Osteocyte (in vitro differentiated cells): ENCODE results near the gene CNOT6. TPM values are rescaled to one million over a fixed set of nuclear protein-coding genes. Genes with fewer than 3 reads are reported as not detected.

ENCODE experiments used
- DNase-seq: peaks from one replicate; pipeline ENCODE4 v3.0.0; 2021; ENCODE audit warnings: mixed read lengths; ENCODE audit not compliant: unreplicated experiment; ENCODE audit errors: extremely low spot score
- H3K27ac Mint-ChIP-seq: one replicate; pipeline ENCODE4 v1.8.0; 2021; ENCODE audit warnings: mild to moderate bottlenecking, mixed read lengths; ENCODE audit not compliant: unreplicated experiment
- H3K27me3 Mint-ChIP-seq: one replicate; pipeline ENCODE4 v1.8.0; 2021; ENCODE audit warnings: mixed read lengths; ENCODE audit not compliant: unreplicated experiment
- H3K36me3 Mint-ChIP-seq: one replicate; pipeline ENCODE4 v1.8.0; 2021; ENCODE audit warnings: mixed read lengths; ENCODE audit not compliant: unreplicated experiment
- H3K4me1 Mint-ChIP-seq: one replicate; pipeline ENCODE4 v1.8.0; 2021; ENCODE audit warnings: mixed read lengths; ENCODE audit not compliant: unreplicated experiment
- H3K4me3 Mint-ChIP-seq: one replicate; pipeline ENCODE4 v1.8.0; 2021; ENCODE audit warnings: mild to moderate bottlenecking, moderate library complexity, mixed read lengths; ENCODE audit not compliant: unreplicated experiment
- H3K9me3 Mint-ChIP-seq: one replicate; pipeline ENCODE4 v1.8.0; 2021; ENCODE audit warnings: mixed read lengths; ENCODE audit not compliant: unreplicated experiment
- CTCF ChIP-seq: fragments of 200-600 bp; sonication (generic); IDR thresholded peaks from 2 replicates; pipeline ENCODE4 v1.5.0; 2021; ENCODE audit warnings: antibody characterized with exemption, mild to moderate bottlenecking, moderate library complexity
- total RNA-seq: library from RNA; stranded (reverse); gene quantifications from 2 replicates; pipeline ENCODE4 v1.2.1, GENCODE V29; 2021

Gene CNOT6
- total RNA-seq, 1 donor from 2014 or later, result 33.5 TPM

GRCh38 chr5:180521591-180521990, 27.4 kb downstream of the CNOT6 start:
- Mint-ChIP-seq H3K36me3 (no peaks in the 10 kb centered on the region), H3K27ac (peak overlapping the region; percentile 36), H3K9me3 (no peaks in the 10 kb centered on the region), H3K27me3 (no peaks in the 10 kb centered on the region), H3K4me3 (no peak overlapping the region), H3K4me1 (peaks cover 54% of the 10 kb centered on the region)
- no peak for DNase-seq
- no peak for TF ChIP-seq CTCF

- Mint-ChIP-seq H3K4me3 (no peak overlapping the region), H3K4me1 (peaks cover 54% of the 10 kb centered on the region), H3K27me3 (no peaks in the 10 kb centered on the region), H3K27ac (no peak overlapping the region), H3K9me3 (no peaks in the 10 kb centered on the region), H3K36me3 (no peaks in the 10 kb centered on the region)
- DNase-seq, result no peak
- TF ChIP-seq CTCF, result no peak
Measured at GRCh38 chr5:180522330-180522729, 28.2 kb downstream of the CNOT6 start.

GRCh38 chr5:180523629-180524466, 29.7 kb downstream of the CNOT6 start:
- peak overlapping the region; percentile 47 for H3K4me3 Mint-ChIP-seq
- H3K36me3 Mint-ChIP-seq, result no peaks in the 10 kb centered on the region
- H3K27ac Mint-ChIP-seq, result peak overlapping the region; percentile 40
- no peak for TF ChIP-seq CTCF
- H3K27me3 Mint-ChIP-seq, result no peaks in the 10 kb centered on the region
- H3K9me3 Mint-ChIP-seq, result no peaks in the 10 kb centered on the region
- H3K4me1 Mint-ChIP-seq, result peaks cover 50% of the 10 kb centered on the region
- DNase-seq, result no peak

GRCh38 chr5:180525399-180525798, 31.2 kb downstream of the CNOT6 start:
- Mint-ChIP-seq H3K27ac (no peak overlapping the region), H3K4me3 (no peak overlapping the region), H3K36me3 (peaks cover 7% of the 10 kb centered on the region), H3K4me1 (peaks cover 55% of the 10 kb centered on the region), H3K27me3 (no peaks in the 10 kb centered on the region), H3K9me3 (no peaks in the 10 kb centered on the region)
- TF ChIP-seq CTCF, result no peak
- no peak for DNase-seq

GRCh38 chr5:180526269-180526668, 32.1 kb downstream of the CNOT6 start:
- Mint-ChIP-seq H3K9me3 (no peaks in the 10 kb centered on the region), H3K27me3 (no peaks in the 10 kb centered on the region), H3K36me3 (peaks cover 8% of the 10 kb centered on the region), H3K4me1 (peaks cover 50% of the 10 kb centered on the region), H3K27ac (no peak overlapping the region), H3K4me3 (no peak overlapping the region)
- DNase-seq, result no peak
- TF ChIP-seq CTCF, result no peak
